Spleen (tissue), 11 donors: ENCODE results near the gene UST. TPM values are rescaled to one million over a fixed set of nuclear protein-coding genes. Genes with fewer than 3 reads are reported as not detected.
"Not testable (repeated sequence)": the region's sequence is repeated elsewhere in the genome, so short reads cannot be mapped to it uniquely, and the experiment has no call there.

ENCODE experiments used
- DNase-seq: peaks from one replicate; pipeline ENCODE4 v3.0.0-alpha.2; 2020
- H3K27ac ChIP-seq, 8 donors: fragments of 200-600 bp; sonication (generic) in 7 of 8; 1 replicate in 4 of 8; 2 replicates in 4 of 8; pipeline versions ENCODE4 v1.5.0 to v1.8.0; 2016 to 2021; ENCODE audit warnings: inconsistent platforms in 4 of 8, mild to moderate bottlenecking in 4 of 8, moderate library complexity in 1 of 8
- H3K27me3 ChIP-seq, 7 donors: fragments of 200-600 bp; sonication (generic) in 6 of 7; replicated peaks in 1 of 7; 1 replicate in 4 of 7; 2 replicates in 3 of 7; pipeline versions ENCODE4 v1.5.0 to v1.8.0; 2016 to 2021; ENCODE audit warnings: inconsistent platforms in 3 of 7, mild to moderate bottlenecking in 1 of 7
- H3K36me3 ChIP-seq, 6 donors: fragments of 200-600 bp; sonication (generic) in 5 of 6; 1 replicate in 4 of 6; 2 replicates in 2 of 6; pipeline versions ENCODE4 v1.5.0 to v1.8.0; 2016 to 2021; ENCODE audit warnings: inconsistent platforms in 2 of 6
- H3K4me1 ChIP-seq, 6 donors: fragments of 200-600 bp; sonication (generic) in 5 of 6; 1 replicate in 3 of 6; 2 replicates in 3 of 6; pipeline versions ENCODE4 v1.5.0 to v1.8.0; 2016 to 2021; ENCODE audit warnings: inconsistent platforms in 3 of 6
- H3K4me3 ChIP-seq, 8 donors: fragments of 200-600 bp; sonication (generic) in 7 of 8; 1 replicate in 4 of 8; 2 replicates in 4 of 8; pipeline versions ENCODE4 v1.5.0 to v1.8.0; 2016 to 2021; ENCODE audit warnings: inconsistent platforms in 4 of 8, mild to moderate bottlenecking in 4 of 8, moderate library complexity in 2 of 8
- H3K9me3 ChIP-seq, 8 donors: fragments of 200-600 bp; sonication (generic) in 7 of 8; 1 replicate in 4 of 8; 2 replicates in 4 of 8; pipeline versions ENCODE4 v1.5.0 to v1.8.0; 2016 to 2021; ENCODE audit warnings: inconsistent platforms in 4 of 8
- POLR2A ChIP-seq, 3 donors: fragments of 450-650 bp; IDR thresholded peaks; one replicate each; pipeline ENCODE4 v1.5.1; 2017; ENCODE audit warnings: antibody characterized with exemption in 3 of 3, mild to moderate bottlenecking in 1 of 3
- POLR2AphosphoS5 ChIP-seq, 3 donors: sonication (generic); formaldehyde crosslinking; IDR thresholded peaks; one replicate each; pipeline ENCODE4 v1.5.1; 2017; ENCODE audit warnings: antibody characterized with exemption in 3 of 3
- WGBS, 5 donors: extraction: QIAGEN DNeasy Blood & Tissue Kit in 3 of 5; methylation state at CpG; one replicate each; pipeline versions ENCODE4 v1.1.5 to v1.1.7; 2013 to 2018; 5-methylcytosine and 5-hydroxymethylcytosine counted together
- intact Hi-C: fragments of 100-400 bp; cut with DNase I; formaldehyde crosslinking; loops from one replicate; pipeline ENCODE4 v1.15.0; 2023; ENCODE audit warnings: low total_unique reads
- polyA plus RNA-seq, 3 donors: library from polyadenylated mRNA; stranded (reverse); fragments of 200-250 nt; gene quantifications; one replicate each; pipeline ENCODE4 v1.2.1, GENCODE V29; 2013
- total RNA-seq, 7 donors: library from RNA; depleted of rRNA in 3 of 7; stranded (reverse); fragments of >200 nt in 3 of 7; fragmentation: NEBNext Ultra II Directional in 4 of 7; extraction: Animal tissue kit (Norgen Biotek cat#: 25700) in 4 of 7; gene quantifications; one replicate each; pipeline versions ENCODE4 v1.1.0 to v1.2.1, GENCODE V29; 2016 to 2021
- TF ChIP-seq, protein P1 (sequence below), 11 experiments: fragments of 200-600 bp in 7 of 11; fragments of 450-650 bp in 4 of 11; sonication (generic) in 4 of 11; IDR thresholded peaks in 8 of 11; conservative IDR thresholded peaks in 3 of 11; 1 replicate in 7 of 11; 2 replicates in 4 of 11; pipeline versions ENCODE4 v1.4.0 to v1.8.0; 2016 to 2021; ENCODE audit warnings: antibody characterized with exemption in 11 of 11, inconsistent platforms in 4 of 11, mild to moderate bottlenecking in 1 of 11
- donor health status: healthy with polysubstance abuse.
- donor health status: DM: no; HTN: no; CAD: no; lungs with moderate emphysema.
- donor health status: DM: no; HTN: no; CAD: no.
- donor health status: Bipolar disorder and iron deficiency.
- donor health status: healthy.
- donor health status: DM: no; HTN: no; CAD: no.
- donor health status: DM: yes; HTN: yes; CAD: no.

The UST gene
- total and polyA plus RNA-seq, 10 donors, result 6.4 to 26.8 (median 14.4) TPM

DNA sequence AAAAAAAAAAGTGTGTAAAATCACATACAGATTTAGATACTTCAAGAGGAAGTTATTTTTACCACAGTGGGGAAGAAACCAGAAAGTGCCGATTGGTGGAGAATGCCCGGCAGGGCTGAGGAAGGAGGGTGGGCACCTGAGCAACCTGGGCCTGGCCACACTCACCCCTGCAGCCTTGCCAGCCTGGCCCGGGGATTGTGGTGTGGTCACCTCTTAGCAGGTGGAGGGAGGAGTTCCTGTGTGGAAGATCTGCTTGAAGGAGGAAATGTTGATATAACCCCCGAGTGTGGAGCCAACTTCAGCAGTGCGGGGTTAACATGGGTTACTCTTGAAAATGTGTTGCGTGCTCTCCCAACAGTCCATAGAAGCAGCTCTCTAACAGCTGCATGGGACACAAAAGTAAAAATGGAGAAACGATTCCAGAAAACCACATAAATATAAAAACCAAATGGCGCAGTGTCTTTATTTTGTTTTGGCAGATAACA, 14.7 kb downstream of the UST start:
- DNase-seq, result peak; percentile 86
- Histone ChIP-seq H3K36me3 (no peaks in the 10 kb centered on the region), H3K27me3 (no peaks in the 10 kb centered on the region), H3K4me3 (peak overlapping the region in 5 of 8 donors; percentile 6 to 52 (median 15)), H3K27ac (peak overlapping the region; percentile 74 to 91 (median 84)), H3K4me1 (peaks cover 37 to 100% (median 82%) of the 10 kb centered on the region in 6 donors), H3K9me3 (no peaks in the 10 kb centered on the region)
- peak in 1 of 3 donors; percentile 53 for TF ChIP-seq POLR2AphosphoS5 (IDR thresholded peaks at IDR 0.05)
- TF ChIP-seq POLR2A (IDR thresholded peaks at IDR 0.05), result no peak
- 6 to 14% (median 7%) methylated on average over 8 of the region's 8 CpGs for WGBS, 5 donors
- intact Hi-C loops, result no loop called here

DNA sequence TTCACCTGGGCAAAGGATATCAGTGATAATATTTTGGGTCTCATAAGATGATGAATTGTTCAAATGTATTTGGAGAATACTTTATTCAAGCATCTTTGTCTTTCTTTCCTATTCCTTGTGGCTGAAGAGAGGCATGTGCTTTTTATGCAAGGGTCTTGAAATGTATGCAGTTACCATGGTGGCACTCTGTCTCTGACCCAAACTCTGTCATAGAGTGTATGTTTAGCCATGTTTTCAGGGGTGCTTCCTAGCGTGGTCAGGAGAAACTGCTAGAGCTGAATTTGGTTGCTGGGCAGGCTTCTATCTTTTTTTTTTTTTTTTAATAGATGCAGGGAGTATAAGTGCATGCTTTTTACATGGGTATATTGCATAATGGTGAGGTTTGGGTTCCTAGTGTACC, 15.4 kb downstream of the UST start:
- no peak for DNase-seq
- intact Hi-C loops, result no loop called here
- no peak for TF ChIP-seq POLR2AphosphoS5 (IDR thresholded peaks at IDR 0.05)
- no peak for TF ChIP-seq POLR2A (IDR thresholded peaks at IDR 0.05)
- TF ChIP-seq, protein P1, sequence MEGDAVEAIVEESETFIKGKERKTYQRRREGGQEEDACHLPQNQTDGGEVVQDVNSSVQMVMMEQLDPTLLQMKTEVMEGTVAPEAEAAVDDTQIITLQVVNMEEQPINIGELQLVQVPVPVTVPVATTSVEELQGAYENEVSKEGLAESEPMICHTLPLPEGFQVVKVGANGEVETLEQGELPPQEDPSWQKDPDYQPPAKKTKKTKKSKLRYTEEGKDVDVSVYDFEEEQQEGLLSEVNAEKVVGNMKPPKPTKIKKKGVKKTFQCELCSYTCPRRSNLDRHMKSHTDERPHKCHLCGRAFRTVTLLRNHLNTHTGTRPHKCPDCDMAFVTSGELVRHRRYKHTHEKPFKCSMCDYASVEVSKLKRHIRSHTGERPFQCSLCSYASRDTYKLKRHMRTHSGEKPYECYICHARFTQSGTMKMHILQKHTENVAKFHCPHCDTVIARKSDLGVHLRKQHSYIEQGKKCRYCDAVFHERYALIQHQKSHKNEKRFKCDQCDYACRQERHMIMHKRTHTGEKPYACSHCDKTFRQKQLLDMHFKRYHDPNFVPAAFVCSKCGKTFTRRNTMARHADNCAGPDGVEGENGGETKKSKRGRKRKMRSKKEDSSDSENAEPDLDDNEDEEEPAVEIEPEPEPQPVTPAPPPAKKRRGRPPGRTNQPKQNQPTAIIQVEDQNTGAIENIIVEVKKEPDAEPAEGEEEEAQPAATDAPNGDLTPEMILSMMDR (IDR thresholded peaks at IDR 0.05 in 8 of 11, conservative IDR thresholded peaks at IDR 0.05 in 3 of 11), result no peak
- Histone ChIP-seq H3K9me3 (no peaks in the 10 kb centered on the region), H3K27ac (peak overlapping the region; percentile 74 to 91 (median 84)), H3K27me3 (no peaks in the 10 kb centered on the region), H3K4me3 (no peak overlapping the region), H3K36me3 (no peaks in the 10 kb centered on the region), H3K4me1 (peaks cover 37 to 99% (median 83%) of the 10 kb centered on the region in 6 donors)
- WGBS, 5 donors, result 64 to 91% (median 66%) methylated on average over 1 of the region's 1 CpG

DNA sequence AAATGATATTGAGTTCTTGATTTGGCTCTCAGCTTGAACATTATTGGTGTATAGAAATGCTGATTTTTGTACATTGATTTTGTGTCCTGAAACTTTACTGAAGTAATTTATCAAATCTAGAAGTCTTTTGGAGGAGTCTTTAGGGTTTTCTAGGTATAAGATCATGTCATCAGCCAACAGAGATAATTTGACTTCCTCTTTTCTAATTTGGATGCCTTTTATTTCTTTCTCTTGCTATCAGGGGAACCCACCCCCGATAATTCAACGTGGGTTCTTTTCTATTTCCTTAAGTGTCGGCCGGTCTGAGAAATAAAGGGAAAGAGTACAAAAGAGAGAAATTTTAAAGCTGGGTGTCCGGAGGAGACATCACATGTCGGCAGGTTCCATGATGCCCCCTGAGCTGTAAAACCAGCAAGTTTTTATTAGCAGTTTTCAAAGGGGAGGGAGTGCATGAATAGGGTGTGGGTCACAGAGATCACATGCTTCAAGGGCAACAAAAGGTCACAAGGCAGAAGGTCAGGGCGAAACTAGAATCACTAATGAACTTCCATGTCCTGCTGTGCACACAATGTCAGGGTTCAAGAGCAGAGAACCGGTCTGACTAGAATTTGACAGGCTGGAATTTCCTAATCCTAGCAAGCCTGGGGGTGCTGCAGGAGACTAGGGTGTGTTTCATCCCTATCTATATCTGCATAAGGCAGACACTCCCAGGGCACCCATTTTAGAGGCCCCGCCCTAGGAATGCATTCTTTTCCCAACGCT, 17.6 kb downstream of the UST start:
- H3K27me3 ChIP-seq, H3K36me3 ChIP-seq, DNase-seq, intact Hi-C loops, H3K9me3 ChIP-seq: not testable (repeated sequence)
- Histone ChIP-seq H3K4me1 (peaks cover 23 to 94% (median 74%) of the 10 kb centered on the region in 6 donors), H3K27ac (peak overlapping the region in 5 of 8 donors; percentile 12 to 88 (median 63)), H3K4me3 (peak overlapping the region in 1 of 8 donors; percentile 19)
- 57 to 73% (median 67%) methylated on average over 10 of the region's 10 CpGs for WGBS, 5 donors

DNA sequence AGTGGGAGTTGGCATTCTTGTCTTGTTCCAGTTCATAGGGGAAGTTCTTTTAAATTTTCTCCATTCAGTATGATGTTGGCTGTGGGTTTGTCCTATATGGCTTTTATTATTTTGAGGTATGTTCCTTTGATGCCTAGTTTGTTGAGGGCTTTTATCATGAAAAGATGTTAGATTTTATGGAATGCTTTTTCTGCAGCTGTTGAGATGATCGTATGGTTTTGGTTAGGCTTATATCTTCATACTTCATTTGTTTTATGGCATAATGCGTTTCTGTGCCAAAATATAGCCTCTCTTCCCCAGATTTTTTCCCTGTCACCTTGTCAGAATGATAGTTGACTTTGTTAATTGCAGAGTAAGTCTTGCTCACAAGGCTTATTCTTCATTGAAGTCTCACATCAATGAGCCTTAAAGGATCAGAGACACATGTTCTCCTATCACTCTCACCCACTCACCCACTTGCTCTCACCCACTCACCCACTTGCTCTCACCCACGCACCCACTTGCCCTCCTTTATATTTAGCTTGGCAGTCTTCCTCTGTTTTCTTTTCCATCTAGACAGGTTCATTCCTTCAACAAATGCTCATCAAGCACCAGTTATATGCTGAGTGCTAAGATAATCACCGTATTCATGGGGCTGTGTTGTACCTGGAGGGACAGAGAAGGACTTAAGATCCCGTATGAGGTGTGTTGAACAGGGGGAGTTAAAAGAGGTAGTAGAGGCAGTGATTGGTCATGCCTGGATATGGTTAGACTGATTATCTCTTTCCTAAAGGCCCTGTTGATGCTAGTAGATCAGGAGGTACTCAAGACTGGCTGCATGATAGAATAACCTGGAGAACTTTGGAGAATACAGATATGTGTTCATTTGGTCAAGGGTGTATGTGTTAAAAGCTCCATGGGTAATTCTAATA, 19.3 kb downstream of the UST start:
- no peak for TF ChIP-seq POLR2AphosphoS5 (IDR thresholded peaks at IDR 0.05)
- no peak for TF ChIP-seq POLR2A (IDR thresholded peaks at IDR 0.05)
- TF ChIP-seq, protein P1 (IDR thresholded peaks at IDR 0.05 in 8 of 11, conservative IDR thresholded peaks at IDR 0.05 in 3 of 11), result no peak
- DNase-seq, result no peak
- Histone ChIP-seq H3K9me3 (no peaks in the 10 kb centered on the region), H3K4me1 (peaks cover 16 to 94% (median 74%) of the 10 kb centered on the region in 6 donors), H3K4me3 (no peak overlapping the region), H3K27ac (peak overlapping the region in 2 of 8 donors; percentile 6 to 50), H3K27me3 (no peaks in the 10 kb centered on the region), H3K36me3 (no peaks in the 10 kb centered on the region)
- WGBS, 5 donors, result 81 to 91% (median 85%) methylated on average over 5 of the region's 5 CpGs
- intact Hi-C loops, result no loop called here
